HG03280 (cell line): ENCODE measurements around the gene KRT28.

Source experiments
- ATAC-seq: cut with Tn5 transposase; IDR thresholded peaks from one replicate; pipeline ENCODE4 v1.9.1; 2021; ENCODE audit warnings: mild to moderate bottlenecking, moderate library complexity; ENCODE audit not compliant: unreplicated experiment

KRT28 gene, protein sequence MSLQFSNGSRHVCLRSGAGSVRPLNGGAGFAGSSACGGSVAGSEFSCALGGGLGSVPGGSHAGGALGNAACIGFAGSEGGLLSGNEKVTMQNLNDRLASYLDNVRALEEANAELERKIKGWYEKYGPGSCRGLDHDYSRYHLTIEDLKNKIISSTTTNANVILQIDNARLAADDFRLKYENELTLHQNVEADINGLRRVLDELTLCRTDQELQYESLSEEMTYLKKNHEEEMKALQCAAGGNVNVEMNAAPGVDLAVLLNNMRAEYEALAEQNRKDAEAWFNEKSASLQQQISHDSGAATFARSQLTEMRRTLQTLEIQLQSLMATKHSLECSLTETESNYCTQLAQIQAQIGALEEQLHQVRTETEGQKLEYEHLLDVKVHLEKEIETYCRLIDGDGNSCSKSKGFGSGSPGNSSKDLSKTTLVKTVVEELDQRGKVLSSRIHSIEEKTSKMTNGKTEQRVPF

GRCh38 chr17:40799859-40800258 lies at the start of gene KRT28:
TSS of gene KRT28 (minus strand) at chr17:40799959. CDS start at chr17:40799893, 66 bp downstream.
- no peak for ATAC-seq

- no peak for ATAC-seq
These were observed 49.0 kb upstream of the KRT28 start for GRCh38 chr17:40848583-40849235.

DNA sequence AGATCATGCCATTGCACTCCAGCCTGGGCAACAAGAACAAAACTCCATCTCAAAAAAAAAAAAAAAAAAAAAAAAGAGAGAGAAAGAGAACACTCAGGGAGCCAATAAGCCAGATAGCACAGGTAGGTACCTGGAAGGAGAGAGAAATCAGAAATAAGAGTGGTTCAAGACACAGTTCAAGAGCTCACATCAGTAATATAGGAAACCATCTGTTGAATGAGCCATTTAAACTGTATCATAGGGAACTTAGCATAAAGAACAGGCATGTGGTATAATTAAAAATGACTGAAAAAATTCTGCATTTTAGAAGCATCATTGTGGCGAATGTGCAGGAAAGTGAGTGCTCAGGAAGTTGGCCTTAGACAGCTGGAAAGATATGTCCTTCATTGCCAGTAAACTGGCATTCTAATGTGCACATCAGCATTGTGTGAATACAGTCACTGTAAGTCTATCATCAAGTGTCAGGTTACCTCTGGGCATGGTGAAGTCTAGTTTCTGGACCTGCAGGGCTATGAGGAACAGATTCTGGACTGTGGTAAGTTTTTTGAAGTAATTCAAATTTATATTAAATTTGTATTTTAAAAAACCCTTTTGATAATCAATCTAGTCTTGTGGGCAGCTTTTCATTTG lies 46.9 kb upstream of the KRT28 start:
- no peak for ATAC-seq

GRCh38 chr17:40844671-40845107 lies 44.9 kb upstream of the KRT28 start:
- ATAC-seq, result no peak

DNA sequence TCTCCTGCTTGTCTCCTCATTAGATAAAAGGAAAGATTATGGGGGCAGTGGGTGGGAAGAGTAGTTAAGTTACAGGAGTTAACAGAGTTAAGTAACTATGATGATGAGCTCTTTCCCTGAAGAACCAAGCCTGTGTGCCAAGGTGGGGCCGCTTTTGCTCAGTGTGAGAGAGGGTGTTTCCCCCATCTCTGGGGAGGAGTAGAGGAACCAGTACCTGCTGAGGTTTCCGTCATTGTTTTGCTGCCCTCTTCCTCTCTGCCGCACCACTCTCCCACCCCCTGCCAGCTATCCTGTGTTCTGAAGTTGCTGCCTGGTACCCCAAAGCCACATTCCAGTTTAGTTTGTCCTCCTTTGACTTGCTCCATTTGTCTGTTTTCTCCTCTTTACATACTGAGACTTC lies 43.5 kb upstream of the KRT28 start:
- no peak for ATAC-seq

GRCh38 chr17:40841246-40841645 lies 41.5 kb upstream of the KRT28 start:
- ATAC-seq, result no peak

- no peak for ATAC-seq
These were observed 39.4 kb upstream of the KRT28 start for GRCh38 chr17:40839194-40839593.

DNA sequence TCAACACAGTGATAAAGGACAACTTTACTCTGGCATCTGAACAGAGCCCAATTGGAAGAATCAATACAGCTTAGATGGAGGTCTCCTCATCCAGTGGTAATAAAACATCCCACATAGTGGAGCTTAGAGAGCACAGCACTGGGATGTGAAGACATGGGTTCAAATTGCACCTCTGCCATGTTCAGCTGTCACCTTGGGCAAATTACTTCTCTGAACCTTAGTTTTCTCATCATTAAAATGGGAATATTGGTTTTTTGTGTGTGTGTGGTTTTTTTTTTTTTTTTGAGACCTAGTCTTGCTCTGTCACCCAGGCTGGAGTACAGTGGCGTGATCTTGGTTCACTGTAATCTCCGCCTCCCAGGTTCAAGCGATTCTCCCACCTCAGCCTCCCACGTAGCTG lies 36.3 kb upstream of the KRT28 start:
- ATAC-seq, result no peak

- no peak for ATAC-seq
These were observed 34.1 kb upstream of the KRT28 start for GRCh38 chr17:40833882-40834281.

- no peak for ATAC-seq
These were observed 33.1 kb upstream of the KRT28 start for GRCh38 chr17:40832840-40833239.

DNA sequence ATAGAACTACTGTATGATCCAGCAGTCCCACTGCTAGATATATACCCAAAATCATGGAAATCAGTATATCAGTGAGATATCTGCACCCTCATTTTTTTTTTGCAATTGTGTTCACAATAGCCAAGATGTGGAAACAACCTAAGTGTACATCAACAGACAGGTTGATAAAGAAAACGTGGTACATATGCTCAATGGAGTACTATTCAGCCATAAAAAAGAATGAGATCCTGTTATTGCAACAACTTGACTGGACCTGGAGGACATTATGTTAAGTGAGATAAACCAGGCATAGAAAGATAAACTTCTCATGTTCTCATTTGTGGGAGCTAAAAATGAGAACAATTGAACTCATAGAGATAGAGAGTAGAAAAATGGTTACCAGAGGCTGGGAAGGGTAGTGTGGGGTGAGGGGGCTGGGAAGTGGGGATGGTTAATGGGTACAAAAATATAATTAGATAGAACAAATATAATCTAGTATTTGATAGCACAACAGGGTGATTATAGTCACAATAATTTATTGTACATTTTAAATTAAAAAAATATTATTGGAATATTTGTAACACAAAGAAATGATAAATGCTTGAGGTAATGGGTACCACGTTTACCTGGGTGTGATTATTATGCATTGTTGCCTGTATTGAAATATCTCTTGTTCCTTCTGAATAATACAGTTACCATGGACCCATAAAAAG lies 30.5 kb upstream of the KRT28 start:
- no peak for ATAC-seq

DNA sequence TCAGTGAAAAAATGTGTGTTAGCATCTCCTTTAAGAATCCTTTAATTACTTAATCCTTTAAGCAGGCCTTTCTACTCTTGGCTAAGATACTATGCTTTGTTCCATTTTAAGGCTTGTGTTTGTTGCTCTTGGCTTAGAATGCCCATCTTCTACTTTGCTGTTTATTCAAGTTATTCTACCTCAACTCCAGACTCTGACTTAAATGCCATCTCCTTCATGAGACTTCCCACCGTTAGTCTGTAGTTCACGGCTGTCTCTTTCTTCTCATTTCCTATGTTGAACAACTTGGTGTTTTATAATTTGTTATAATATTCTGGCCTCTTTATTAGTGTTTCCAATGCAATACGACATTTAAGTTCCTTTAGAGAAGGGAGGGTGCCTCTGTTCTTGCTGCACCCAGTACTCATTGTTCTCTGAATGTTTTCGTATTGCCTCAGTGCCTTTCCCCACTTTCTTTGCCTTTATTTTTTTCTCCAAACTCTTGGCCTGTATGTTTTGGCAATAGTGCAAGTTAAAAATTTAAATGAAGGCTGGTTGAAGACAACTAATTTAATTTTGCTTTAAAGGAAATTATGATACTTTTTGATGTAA lies 28.8 kb upstream of the KRT28 start:
- no peak for ATAC-seq

GRCh38 chr17:40827746-40828453 lies 28.1 kb upstream of the KRT28 start:
- no peak for ATAC-seq

DNA sequence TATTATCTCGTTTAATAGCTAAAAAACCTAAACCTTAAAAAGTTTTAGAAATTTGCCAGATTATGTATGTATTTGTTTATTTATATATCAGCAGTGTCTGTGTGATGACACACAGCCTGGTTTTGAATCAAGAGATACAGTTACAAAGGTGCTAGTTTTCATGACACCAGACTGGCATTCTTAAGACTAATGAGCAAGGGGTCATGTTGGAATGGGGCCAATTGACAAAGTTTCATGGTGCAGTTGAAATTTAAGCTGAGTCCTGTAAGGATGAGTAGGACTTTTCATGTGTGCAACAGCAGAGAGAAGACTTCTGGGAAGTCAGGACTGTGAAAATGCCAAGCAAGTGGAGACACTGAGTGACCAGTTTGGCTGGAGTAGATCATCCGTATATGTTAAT lies 25.8 kb upstream of the KRT28 start:
- ATAC-seq, result no peak

- ATAC-seq, result no peak
These were observed 24.5 kb upstream of the KRT28 start for GRCh38 chr17:40824015-40824832.

DNA sequence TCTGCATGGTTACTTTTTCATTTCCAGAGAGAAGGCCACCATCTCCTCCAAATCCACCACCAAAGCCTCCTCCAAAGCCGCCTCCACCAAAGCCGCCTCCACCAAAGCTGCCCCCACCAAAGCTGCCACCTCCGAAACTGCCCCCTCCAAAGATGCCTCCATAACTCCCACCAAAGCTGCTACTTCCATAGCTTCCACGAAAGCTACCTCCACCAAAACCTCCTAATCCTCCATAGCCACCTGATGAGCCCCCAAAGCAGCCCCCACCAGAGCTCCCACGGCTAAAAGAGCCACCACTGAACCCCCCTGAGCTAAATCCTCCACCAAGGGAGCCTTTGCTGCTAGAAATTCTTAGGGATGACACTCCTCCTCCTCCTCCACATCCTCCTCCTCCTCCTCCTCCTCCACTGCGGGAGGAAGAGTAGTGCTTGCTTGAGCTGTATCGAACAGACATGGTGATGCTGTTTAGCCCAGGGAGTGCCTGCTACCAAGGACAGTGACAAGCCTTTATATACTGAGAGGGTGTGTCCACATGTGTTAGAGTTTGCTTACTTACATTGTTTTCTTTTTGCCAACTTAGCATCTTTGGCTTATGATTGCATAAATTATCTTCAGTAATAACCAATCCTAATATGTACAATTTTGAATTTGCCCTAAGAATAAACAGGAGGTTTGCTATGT lies 22.5 kb upstream of the KRT28 start, which contains the start of gene KRT10:
Gene KRT10, minus strand, starts transcription at position 483 of the 681 bp plus-strand sequence. Its CDS starts 29 bp downstream, at position 454.
- ATAC-seq, result no peak

- no peak for ATAC-seq
These were observed 21.8 kb upstream of the KRT28 start for GRCh38 chr17:40821536-40821935.

GRCh38 chr17:40820228-40820838 lies 20.6 kb upstream of the KRT28 start:
- ATAC-seq, result no peak
